ENCODE data around the gene PLA2G4A.

Gene PLA2G4A

GRCh38 chr1:186790101-186790500, 38.6 kb upstream of the PLA2G4A start:
- Histone ChIP-seq H3K9ac (ENCODE audit: low read length) (no peak overlapping the region), H3K9me3 (ENCODE audit: low read length) (no peaks in the 10 kb centered on the region), H3K27me3 (ENCODE audit: insufficient read depth, low read length) (no peaks in the 10 kb centered on the region), H3K79me2 (ENCODE audit: insufficient read depth, low read length) (no peaks in the 10 kb centered on the region), H3K4me3 (ENCODE audit: low read depth, low read length, poor library complexity, severe bottlenecking) (no peak overlapping the region), H3F3A (ENCODE audit: insufficient read depth, low read length) (no peaks in the 10 kb centered on the region), H3K4me1 (ENCODE audit: insufficient read depth, low read length, severe bottlenecking) (no peaks in the 10 kb centered on the region), H2AFZ (ENCODE audit: low read length) (no peak overlapping the region), H3K4me2 (ENCODE audit: low read length) (no peak overlapping the region), H3K27ac (ENCODE audit: low read depth, low read length, poor library complexity, severe bottlenecking) (no peak overlapping the region), H3K9me2 (ENCODE audit: low read depth, low read length) (no peaks in the 10 kb centered on the region), H4K20me1 (ENCODE audit: insufficient read depth, low read length) (no peaks in the 10 kb centered on the region), H3K36me3 (ENCODE audit: insufficient read depth, low read length) (no peaks in the 10 kb centered on the region)
- TF ChIP-seq CTCF (IDR thresholded peaks at IDR 0.05; ENCODE audit: low read length): no peak
- no peak for TF ChIP-seq EZH2 (IDR thresholded peaks at IDR 0.05; ENCODE audit: borderline replicate concordance, low read length)

GRCh38 chr1:186792870-186793581, 35.7 kb upstream of the PLA2G4A start:
- H3K9me2 ChIP-seq (ENCODE audit: low read depth, low read length): no peaks in the 10 kb centered on the region
- no peaks in the 10 kb centered on the region for H3F3A ChIP-seq (ENCODE audit: insufficient read depth, low read length)
- no peaks in the 10 kb centered on the region for H3K27me3 ChIP-seq (ENCODE audit: insufficient read depth, low read length)
- H3K9ac ChIP-seq (ENCODE audit: low read length): no peak overlapping the region
- H3K9me3 ChIP-seq (ENCODE audit: low read length): no peaks in the 10 kb centered on the region
- no peak overlapping the region for H3K4me3 ChIP-seq (ENCODE audit: low read depth, low read length, poor library complexity, severe bottlenecking)
- no peak overlapping the region for H3K4me2 ChIP-seq (ENCODE audit: low read length)
- H3K79me2 ChIP-seq (ENCODE audit: insufficient read depth, low read length): no peaks in the 10 kb centered on the region
- TF ChIP-seq EZH2 (IDR thresholded peaks at IDR 0.05; ENCODE audit: borderline replicate concordance, low read length): no peak
- no peak for TF ChIP-seq CTCF (IDR thresholded peaks at IDR 0.05; ENCODE audit: low read length)
- no peaks in the 10 kb centered on the region for H3K4me1 ChIP-seq (ENCODE audit: insufficient read depth, low read length, severe bottlenecking)
- H2AFZ ChIP-seq (ENCODE audit: low read length): no peak overlapping the region
- no peak overlapping the region for H3K27ac ChIP-seq (ENCODE audit: low read depth, low read length, poor library complexity, severe bottlenecking)
- H4K20me1 ChIP-seq (ENCODE audit: insufficient read depth, low read length): no peaks in the 10 kb centered on the region
- H3K36me3 ChIP-seq (ENCODE audit: insufficient read depth, low read length): no peaks in the 10 kb centered on the region

GRCh38 chr1:186793582-186793927, 35.2 kb upstream of the PLA2G4A start:
- Histone ChIP-seq H3K9ac (ENCODE audit: low read length) (no peak overlapping the region), H3K27me3 (ENCODE audit: insufficient read depth, low read length) (no peaks in the 10 kb centered on the region), H3K79me2 (ENCODE audit: insufficient read depth, low read length) (no peaks in the 10 kb centered on the region), H2AFZ (ENCODE audit: low read length) (no peak overlapping the region), H3K4me3 (ENCODE audit: low read depth, low read length, poor library complexity, severe bottlenecking) (no peak overlapping the region), H3F3A (ENCODE audit: insufficient read depth, low read length) (no peaks in the 10 kb centered on the region), H3K9me3 (ENCODE audit: low read length) (no peaks in the 10 kb centered on the region), H3K4me2 (ENCODE audit: low read length) (no peak overlapping the region), H3K4me1 (ENCODE audit: insufficient read depth, low read length, severe bottlenecking) (no peaks in the 10 kb centered on the region), H3K27ac (ENCODE audit: low read depth, low read length, poor library complexity, severe bottlenecking) (no peak overlapping the region), H3K36me3 (ENCODE audit: insufficient read depth, low read length) (no peaks in the 10 kb centered on the region), H4K20me1 (ENCODE audit: insufficient read depth, low read length) (no peaks in the 10 kb centered on the region), H3K9me2 (ENCODE audit: low read depth, low read length) (no peaks in the 10 kb centered on the region)
- no peak for TF ChIP-seq CTCF (IDR thresholded peaks at IDR 0.05; ENCODE audit: low read length)
- no peak for TF ChIP-seq EZH2 (IDR thresholded peaks at IDR 0.05; ENCODE audit: borderline replicate concordance, low read length)

All from OCI-LY1 (cell line).